Heart right ventricle (tissue), 16 donors: ENCODE measurements around the gene FBXO36. TPM values are rescaled to one million over a fixed set of nuclear protein-coding genes. Genes with fewer than 3 reads are reported as not detected.
"Not testable (repeated sequence)": the region's sequence is repeated elsewhere in the genome, so short reads cannot be mapped to it uniquely, and the experiment has no call there.

ENCODE experiments used
- ATAC-seq, 8 donors: fragments of 200-7000 bp; cut with Tn5 transposase; one replicate each; pipeline ENCODE4 v1.9.1; 2020; ENCODE audit warnings: mild to moderate bottlenecking in 8 of 8, moderate library complexity in 8 of 8, moderate number of reproducible peaks in 1 of 8
- DNase-seq, 2 donors: peaks; one replicate each; pipeline ENCODE4 v3.0.0-alpha.2; 2020
- H3K27ac ChIP-seq, 10 donors: fragments of 200-600 bp; sonication (generic) in 2 of 10; one replicate each; pipeline versions ENCODE4 v1.5.0 to v1.8.0; 2020 to 2022; ENCODE audit warnings: mild to moderate bottlenecking in 3 of 10
- H3K27me3 ChIP-seq, 7 donors: fragments of 200-600 bp; one replicate each; pipeline ENCODE4 v1.8.0; 2021 to 2022; ENCODE audit warnings: mild to moderate bottlenecking in 2 of 7
- H3K36me3 ChIP-seq, 9 donors: fragments of 200-600 bp; sonication (generic) in 1 of 9; one replicate each; pipeline versions ENCODE4 v1.5.0 to v1.8.0; 2020 to 2022; ENCODE audit warnings: mild to moderate bottlenecking in 2 of 9
- H3K4me1 ChIP-seq, 9 donors: fragments of 200-600 bp; sonication (generic) in 1 of 9; one replicate each; pipeline versions ENCODE4 v1.5.0 to v1.8.0; 2020 to 2022; ENCODE audit warnings: mild to moderate bottlenecking in 4 of 9
- H3K4me3 ChIP-seq, 10 donors: fragments of 200-600 bp; sonication (generic) in 2 of 10; one replicate each; pipeline versions ENCODE4 v1.5.0 to v1.8.0; 2020 to 2022; ENCODE audit warnings: mild to moderate bottlenecking in 7 of 10, moderate library complexity in 2 of 10
- H3K9me3 ChIP-seq, 11 donors: fragments of 200-600 bp in 10 of 11; sonication (generic) in 2 of 11; one replicate each; pipeline versions ENCODE4 v1.5.0 to v1.8.0; 2013 to 2022; ENCODE audit warnings: mild to moderate bottlenecking in 2 of 11, control low read depth in 1 of 11, moderate library complexity in 1 of 11
- WGBS, 2 donors: extraction: QIAGEN DNeasy Blood & Tissue Kit; methylation state at CpG; one replicate each; pipeline ENCODE4 v1.1.7; 2013; ENCODE audit warnings: inconsistent platforms in 1 of 2; 5-methylcytosine and 5-hydroxymethylcytosine counted together
- intact Hi-C, 10 donors: fragments of 100-400 bp; cut with DNase I; formaldehyde crosslinking; loops; one replicate each; pipeline versions ENCODE4 v1.11.1 to v1.14.2; 2022
- polyA plus RNA-seq, 2 donors: library from polyadenylated mRNA; stranded (reverse); fragments of 200-250 nt; gene quantifications; one replicate each; pipeline ENCODE4 v1.2.3, GENCODE V29; 2013
- total RNA-seq, 10 donors: library from RNA; stranded (reverse); fragmentation: NEBNext Ultra II Directional in 3 of 10; extraction: Animal tissue kit (Norgen Biotek cat#: 25700) in 3 of 10; gene quantifications; one replicate each; pipeline versions ENCODE4 v1.2.1 to v1.2.4, GENCODE V29; 2021 to 2023
- TF ChIP-seq, protein P1 (sequence below), 9 donors: fragments of 200-600 bp; sonication (generic) in 2 of 9; IDR thresholded peaks; one replicate each; pipeline versions ENCODE4 v1.5.0 to v1.8.0; 2021 to 2022; ENCODE audit warnings: antibody characterized with exemption in 9 of 9, mild to moderate bottlenecking in 5 of 9, moderate library complexity in 1 of 9
- donor health status: Arrhythmogenic right ventricular cardiomyopathy.
- donor health status: ischemic (EF 13 %, LVEDD 7.1; RV severe dilation, severe dysfunction).
- donor health status: healthy with polysubstance abuse.
- donor health status: DM: no; HTN: yes; CAD: no.
- donor health status: DM: no; HTN: no; CAD: no.
- donor health status: ischemic (EF 25% LVEDD 6.9; RV normal size, moderate dysfunction).
- donor health status: ischemic (EF 25% LVEDD 5.7; RV mildly dilated, moderate dysfunction).
- donor health status: healthy.
- donor health status: DM: yes; HTN: yes; CAD: no.
- donor health status: Ischemic cardiomyopathy.
- donor health status: ischemic (EF 35%, LVEDD 5.7; RV mildly dilated, moderate dysfunction).
- donor health status: nonischemic (EF 11% LVEDD 7.7; RV severe dilation, severe dysfunction).
- donor health status: DM: yes; HTN: yes; CAD: no.
- donor health status: PGD.
- donor health status: ischemic (EF 29% LVEDD 5.4; RV normal size, mild dysfunction).
- donor health status: nonischemic (EF 23%, LVEDD 6.1; RV moderate dilation, normal function).

Gene FBXO36
- total and polyA plus RNA-seq, 12 donors, result 0.15 to 1.4 (median 1.2) TPM

DNA sequence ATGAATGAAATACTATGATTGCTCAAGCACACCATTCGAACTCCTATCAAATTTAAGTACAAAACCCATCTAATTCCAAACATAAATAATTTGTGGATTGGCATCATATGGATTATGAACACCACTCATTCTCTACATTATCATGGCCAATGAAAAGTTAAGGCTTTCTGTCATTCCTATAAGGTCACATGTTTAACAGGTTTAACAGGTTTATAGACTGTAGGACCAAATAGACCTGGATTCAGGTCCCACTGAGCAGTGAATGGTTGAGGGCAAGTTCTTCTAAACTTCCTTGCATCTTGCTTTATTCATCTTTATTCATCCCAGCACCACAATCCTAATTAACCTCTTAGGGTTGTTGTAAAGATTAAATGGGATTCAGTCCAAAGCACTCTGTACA lies 33.4 kb downstream of the FBXO36 start:
- no peaks in the 10 kb centered on the region for H3K4me1 ChIP-seq
- H3K27me3 ChIP-seq, result no peaks in the 10 kb centered on the region
- ATAC-seq (no peak), DNase-seq (no peak)
- H3K27ac ChIP-seq, result no peak overlapping the region
- TF ChIP-seq, protein P1, sequence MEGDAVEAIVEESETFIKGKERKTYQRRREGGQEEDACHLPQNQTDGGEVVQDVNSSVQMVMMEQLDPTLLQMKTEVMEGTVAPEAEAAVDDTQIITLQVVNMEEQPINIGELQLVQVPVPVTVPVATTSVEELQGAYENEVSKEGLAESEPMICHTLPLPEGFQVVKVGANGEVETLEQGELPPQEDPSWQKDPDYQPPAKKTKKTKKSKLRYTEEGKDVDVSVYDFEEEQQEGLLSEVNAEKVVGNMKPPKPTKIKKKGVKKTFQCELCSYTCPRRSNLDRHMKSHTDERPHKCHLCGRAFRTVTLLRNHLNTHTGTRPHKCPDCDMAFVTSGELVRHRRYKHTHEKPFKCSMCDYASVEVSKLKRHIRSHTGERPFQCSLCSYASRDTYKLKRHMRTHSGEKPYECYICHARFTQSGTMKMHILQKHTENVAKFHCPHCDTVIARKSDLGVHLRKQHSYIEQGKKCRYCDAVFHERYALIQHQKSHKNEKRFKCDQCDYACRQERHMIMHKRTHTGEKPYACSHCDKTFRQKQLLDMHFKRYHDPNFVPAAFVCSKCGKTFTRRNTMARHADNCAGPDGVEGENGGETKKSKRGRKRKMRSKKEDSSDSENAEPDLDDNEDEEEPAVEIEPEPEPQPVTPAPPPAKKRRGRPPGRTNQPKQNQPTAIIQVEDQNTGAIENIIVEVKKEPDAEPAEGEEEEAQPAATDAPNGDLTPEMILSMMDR (IDR thresholded peaks at IDR 0.05), result no peak
- no peak overlapping the region for H3K4me3 ChIP-seq
- intact Hi-C loops, result no loop called here
- H3K36me3 ChIP-seq, result no peaks in the 10 kb centered on the region
- no peaks in the 10 kb centered on the region for H3K9me3 ChIP-seq
- 84 to 88% methylated on average over 1 of the region's 1 CpG for WGBS, 2 donors

GRCh38 chr2:229956491-229956890 lies 34.2 kb downstream of the FBXO36 start:
- H3K9me3 ChIP-seq, result no peaks in the 10 kb centered on the region
- H3K4me3 ChIP-seq, result no peak overlapping the region
- WGBS, 2 donors, result 79 to 83% methylated on average over 3 of the region's 3 CpGs
- no peak for ATAC-seq
- TF ChIP-seq, protein P1 (IDR thresholded peaks at IDR 0.05), result no peak
- H3K36me3 ChIP-seq, result no peaks in the 10 kb centered on the region
- no peaks in the 10 kb centered on the region for H3K4me1 ChIP-seq
- no peak for DNase-seq
- H3K27me3 ChIP-seq, result no peaks in the 10 kb centered on the region
- H3K27ac ChIP-seq, result no peak overlapping the region
- intact Hi-C loops, result no loop called here

DNA sequence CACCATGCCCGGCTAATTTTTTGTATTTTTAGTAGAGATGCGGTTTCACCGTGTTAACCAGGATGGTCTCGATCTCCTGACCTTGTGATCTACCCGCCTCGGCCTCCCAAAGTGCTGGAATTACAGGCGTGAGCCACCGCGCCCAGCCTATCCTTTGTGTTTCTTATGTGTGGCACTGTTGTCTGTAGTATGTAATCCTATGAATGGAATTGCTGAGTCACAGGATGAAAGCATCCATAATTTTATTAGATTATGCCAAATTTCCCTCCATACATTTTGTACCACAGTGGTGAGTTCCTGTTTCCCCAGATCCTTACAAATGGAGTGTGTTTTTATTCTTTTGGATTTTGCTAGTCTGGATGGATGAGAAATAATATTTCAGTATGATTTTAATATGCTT lies 41.3 kb downstream of the FBXO36 start:
- ATAC-seq, H3K9me3 ChIP-seq, DNase-seq, H3K27me3 ChIP-seq, H3K36me3 ChIP-seq, intact Hi-C loops, H3K4me1 ChIP-seq, H3K27ac ChIP-seq, H3K4me3 ChIP-seq: not testable (repeated sequence)
- 93 to 97% methylated on average over 9 of the region's 9 CpGs for WGBS, 2 donors

GRCh38 chr2:229969921-229970320 lies 47.6 kb downstream of the FBXO36 start:
- no peak for ATAC-seq
- no peak for DNase-seq
- WGBS, 2 donors, result 91 to 94% methylated on average over 3 of the region's 3 CpGs
- TF ChIP-seq, protein P1 (IDR thresholded peaks at IDR 0.05), result no peak
- intact Hi-C loops, result no loop called here
- no peaks in the 10 kb centered on the region for H3K9me3 ChIP-seq
- no peaks in the 10 kb centered on the region for H3K27me3 ChIP-seq
- no peak overlapping the region for H3K4me3 ChIP-seq
- H3K27ac ChIP-seq, result no peak overlapping the region
- H3K36me3 ChIP-seq, result no peaks in the 10 kb centered on the region
- H3K4me1 ChIP-seq, result peaks cover 0 to 11% (median 6%) of the 10 kb centered on the region in 9 donors

- H3K27ac ChIP-seq, result no peak overlapping the region
- TF ChIP-seq, protein P1 (IDR thresholded peaks at IDR 0.05), result no peak
- intact Hi-C loops, result no loop called here
- H3K4me3 ChIP-seq, result no peak overlapping the region
- 75 to 78% methylated on average over 3 of the region's 3 CpGs for WGBS, 2 donors
- ATAC-seq (no peak), DNase-seq (no peak)
- no peaks in the 10 kb centered on the region for H3K36me3 ChIP-seq
- no peaks in the 10 kb centered on the region for H3K9me3 ChIP-seq
- no peaks in the 10 kb centered on the region for H3K27me3 ChIP-seq
- peaks cover 0 to 11% (median 6%) of the 10 kb centered on the region in 9 donors for H3K4me1 ChIP-seq
Observed at GRCh38 chr2:229970406-229970805, 48.1 kb downstream of the FBXO36 start.
